PC-9 (cell line): Measurements from ENCODE around the gene AKAP13.

Experiments
- CTCF ChIP-seq: fragments of 200-600 bp; sonication (generic); conservative IDR thresholded peaks from 2 replicates; pipeline ENCODE4 v1.6.1; 2017; ENCODE audit warnings: mixed run types, antibody characterized with exemption, mild to moderate bottlenecking, moderate library complexity
- EZH2 ChIP-seq: fragments of 200-600 bp; sonication (generic); IDR thresholded peaks from 2 replicates; pipeline ENCODE4 v1.8.0; 2017; ENCODE audit warnings: antibody characterized with exemption, low read depth

- TF ChIP-seq CTCF: no peak
- no peak for TF ChIP-seq EZH2
These were observed 109.5 kb downstream of the AKAP13 start for GRCh38 chr15:85489773-85490493.
